Stomach (tissue), 9 donors: Measurements from ENCODE around the gene PSEN2. TPM values are rescaled to one million over a fixed set of nuclear protein-coding genes. Genes with fewer than 3 reads are reported as not detected.

ENCODE experiments used
- DNase-seq, 2 donors: peaks; one replicate each; pipeline versions ENCODE4 v3.0.0 to v3.0.0-alpha.2; 2013 to 2019
- H3K27ac ChIP-seq, 5 donors: fragments of 200-600 bp in 4 of 5; sonication (generic) in 4 of 5; one replicate each; pipeline ENCODE4 v1.5.1; 2013 to 2019; ENCODE audit warnings: mild to moderate bottlenecking in 1 of 5, moderate library complexity in 1 of 5
- H3K27me3 ChIP-seq, 3 donors: fragments of 200-600 bp; sonication (generic); one replicate each; pipeline ENCODE4 v1.5.1; 2017 to 2019; ENCODE audit warnings: mixed run types in 1 of 3
- H3K36me3 ChIP-seq, 4 donors: fragments of 200-600 bp; sonication (generic); 1 replicate in 3 of 4; 2 replicates in 1 of 4; pipeline ENCODE4 v1.5.1; 2016 to 2019
- H3K4me1 ChIP-seq, 4 donors: fragments of 200-600 bp; sonication (generic); one replicate each; pipeline ENCODE4 v1.5.1; 2016 to 2019
- H3K4me3 ChIP-seq, 4 donors: fragments of 200-600 bp; sonication (generic) in 3 of 4; one replicate each; pipeline ENCODE4 v1.5.1; 2016 to 2019; ENCODE audit warnings: mild to moderate bottlenecking in 1 of 4
- H3K9me3 ChIP-seq, 4 donors: fragments of 200-600 bp; sonication (generic); one replicate each; pipeline ENCODE4 v1.5.1; 2016 to 2019
- EP300 ChIP-seq: sonication (generic); formaldehyde crosslinking; IDR thresholded peaks from one replicate; pipeline ENCODE4 v1.6.1; 2017; ENCODE audit warnings: antibody characterized with exemption
- POLR2A ChIP-seq, 4 donors: fragments of 450-650 bp; IDR thresholded peaks; one replicate each; pipeline ENCODE4 v1.6.1; 2016; ENCODE audit warnings: antibody characterized with exemption in 4 of 4, control low read depth in 2 of 4, mild to moderate bottlenecking in 1 of 4, moderate library complexity in 1 of 4
- POLR2AphosphoS5 ChIP-seq, 3 donors: sonication (generic); formaldehyde crosslinking; IDR thresholded peaks; one replicate each; pipeline ENCODE4 v1.6.1; 2016; ENCODE audit warnings: antibody characterized with exemption in 3 of 3
- WGBS, 5 donors: extraction: QIAGEN DNeasy Blood & Tissue Kit in 3 of 5; methylation state at CpG; one replicate each; pipeline versions ENCODE4 v1.1.5 to v1.1.7; 2013 to 2018; 5-methylcytosine and 5-hydroxymethylcytosine counted together
- intact Hi-C: fragments of 100-400 bp; cut with DNase I; formaldehyde crosslinking; loops from one replicate; pipeline ENCODE4 v1.15.1; 2023; ENCODE audit warnings: low total_unique reads
- polyA plus RNA-seq, 3 donors: library from polyadenylated mRNA; stranded (reverse); fragments of 200-250 nt; gene quantifications; one replicate each; pipeline ENCODE4 v1.2.3, GENCODE V29; 2013
- total RNA-seq, 5 donors: library from RNA; depleted of rRNA; stranded (reverse); fragments of >200 nt; gene quantifications; one replicate each; pipeline versions ENCODE4 v1.1.0 to v1.2.3, GENCODE V29; 2014 to 2016
- TF ChIP-seq, protein P1 (sequence below), 7 experiments: fragments of 450-650 bp in 4 of 7; fragments of 200-600 bp in 3 of 7; sonication (generic) in 3 of 7; IDR thresholded peaks; one replicate each; pipeline ENCODE4 v1.5.1; 2016 to 2019; ENCODE audit warnings: antibody characterized with exemption in 7 of 7, control low read depth in 2 of 7, mild to moderate bottlenecking in 1 of 7
- donor health status: healthy with polysubstance abuse.
- donor health status: Bipolar disorder and iron deficiency.
- donor health status: healthy.

Gene PSEN2
- total and polyA plus RNA-seq, 8 donors: 2.7 to 36.2 (median 14.7) TPM

DNA sequence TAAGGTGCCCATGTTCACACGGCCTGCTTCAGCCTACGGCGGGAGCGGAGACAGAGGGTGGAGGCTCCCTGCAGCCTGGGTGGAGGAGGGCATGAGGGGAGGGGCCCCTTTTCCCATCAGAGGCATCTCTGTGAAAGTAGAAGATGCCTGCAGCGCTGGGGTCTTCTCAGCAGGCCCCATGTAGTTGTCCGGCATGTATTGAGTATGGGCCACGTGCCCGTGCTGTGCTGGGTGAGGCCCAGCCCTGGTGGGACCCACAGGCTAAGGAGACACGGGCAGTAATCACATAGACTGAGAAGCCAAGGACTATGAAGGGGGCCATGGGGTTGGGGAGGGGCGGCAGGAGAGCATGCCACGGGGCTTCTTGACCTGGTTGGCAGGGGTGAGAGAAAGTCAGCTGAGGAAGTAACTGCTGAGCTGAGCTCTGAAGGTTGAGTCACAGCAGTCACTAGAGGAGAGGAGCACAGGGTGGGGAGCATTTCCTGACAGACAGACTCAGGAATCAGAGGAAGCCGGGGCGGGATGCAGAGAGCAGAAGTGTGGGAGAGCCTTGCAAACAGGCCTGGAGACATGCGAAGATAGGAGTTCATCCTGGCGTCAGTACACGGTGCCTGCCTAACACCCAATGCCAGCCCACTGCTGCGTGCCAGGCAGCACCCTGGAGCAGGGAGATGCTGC, 21.6 kb downstream of the PSEN2 start:
- TF ChIP-seq POLR2AphosphoS5 (IDR thresholded peaks at IDR 0.05): no peak
- no peak for TF ChIP-seq EP300
- TF ChIP-seq, protein P1, sequence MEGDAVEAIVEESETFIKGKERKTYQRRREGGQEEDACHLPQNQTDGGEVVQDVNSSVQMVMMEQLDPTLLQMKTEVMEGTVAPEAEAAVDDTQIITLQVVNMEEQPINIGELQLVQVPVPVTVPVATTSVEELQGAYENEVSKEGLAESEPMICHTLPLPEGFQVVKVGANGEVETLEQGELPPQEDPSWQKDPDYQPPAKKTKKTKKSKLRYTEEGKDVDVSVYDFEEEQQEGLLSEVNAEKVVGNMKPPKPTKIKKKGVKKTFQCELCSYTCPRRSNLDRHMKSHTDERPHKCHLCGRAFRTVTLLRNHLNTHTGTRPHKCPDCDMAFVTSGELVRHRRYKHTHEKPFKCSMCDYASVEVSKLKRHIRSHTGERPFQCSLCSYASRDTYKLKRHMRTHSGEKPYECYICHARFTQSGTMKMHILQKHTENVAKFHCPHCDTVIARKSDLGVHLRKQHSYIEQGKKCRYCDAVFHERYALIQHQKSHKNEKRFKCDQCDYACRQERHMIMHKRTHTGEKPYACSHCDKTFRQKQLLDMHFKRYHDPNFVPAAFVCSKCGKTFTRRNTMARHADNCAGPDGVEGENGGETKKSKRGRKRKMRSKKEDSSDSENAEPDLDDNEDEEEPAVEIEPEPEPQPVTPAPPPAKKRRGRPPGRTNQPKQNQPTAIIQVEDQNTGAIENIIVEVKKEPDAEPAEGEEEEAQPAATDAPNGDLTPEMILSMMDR (IDR thresholded peaks at IDR 0.05): no peak
- no peak for TF ChIP-seq POLR2A (IDR thresholded peaks at IDR 0.05)
- DNase-seq: no peak
- intact Hi-C loops: no loop called here
- Histone ChIP-seq H3K4me1 (no peaks in the 10 kb centered on the region), H3K27me3 (no peaks in the 10 kb centered on the region), H3K4me3 (no peak overlapping the region), H3K27ac (no peak overlapping the region), H3K9me3 (no peaks in the 10 kb centered on the region), H3K36me3 (peaks cover 47 to 100% (median 100%) of the 10 kb centered on the region in 4 donors)
- WGBS, 5 donors: 83 to 91% (median 88%) methylated on average over 16 to 17 of the region's 17 CpGs

DNA sequence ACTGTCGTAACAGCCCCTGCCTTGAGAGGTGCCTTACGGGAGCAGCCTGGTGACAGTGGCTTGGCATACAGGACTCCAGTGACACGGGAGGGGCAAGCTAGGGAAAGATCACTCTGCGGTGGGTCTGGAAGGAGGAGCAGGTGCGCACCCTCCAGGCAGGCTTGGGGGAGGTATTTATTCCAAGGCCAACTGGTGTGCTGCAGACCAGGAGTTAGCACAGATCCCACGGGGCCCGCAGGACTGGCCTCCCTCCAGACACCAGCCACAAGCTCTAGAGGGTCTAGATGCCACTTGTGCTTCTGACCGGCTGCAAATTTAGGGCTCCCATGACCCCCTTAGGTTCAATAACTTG, 22.1 kb downstream of the PSEN2 start:
- no peaks in the 10 kb centered on the region for H3K4me1 ChIP-seq
- H3K27ac ChIP-seq: no peak overlapping the region
- DNase-seq: no peak
- no peaks in the 10 kb centered on the region for H3K9me3 ChIP-seq
- H3K4me3 ChIP-seq: no peak overlapping the region
- H3K27me3 ChIP-seq: no peaks in the 10 kb centered on the region
- H3K36me3 ChIP-seq: peaks cover 47 to 100% (median 100%) of the 10 kb centered on the region in 4 donors
- intact Hi-C loops: no loop called here
- WGBS, 5 donors: 74 to 87% (median 77%) methylated on average over 6 to 8 of the region's 8 CpGs
- TF ChIP-seq, protein P1 (IDR thresholded peaks at IDR 0.05): no peak
- TF ChIP-seq EP300: no peak

DNA sequence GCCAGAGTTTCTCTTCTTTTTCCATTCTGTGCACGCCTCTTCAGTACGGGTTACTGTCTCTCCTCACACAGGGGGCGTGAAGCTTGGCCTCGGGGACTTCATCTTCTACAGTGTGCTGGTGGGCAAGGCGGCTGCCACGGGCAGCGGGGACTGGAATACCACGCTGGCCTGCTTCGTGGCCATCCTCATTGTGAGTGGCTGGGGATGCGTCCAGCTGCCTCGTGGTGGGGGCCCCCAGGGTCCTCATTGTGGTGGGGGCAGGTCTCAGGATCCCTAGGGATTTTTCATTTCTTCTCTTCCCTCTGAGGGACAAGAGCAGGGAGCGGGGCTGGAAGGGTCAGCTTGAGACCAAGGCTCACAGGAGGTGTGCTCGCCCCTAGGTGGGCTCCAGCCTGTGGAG, 23.5 kb downstream of the PSEN2 start:
- Histone ChIP-seq H3K4me3 (no peak overlapping the region), H3K36me3 (peaks cover 39 to 100% (median 99%) of the 10 kb centered on the region in 4 donors)

DNA sequence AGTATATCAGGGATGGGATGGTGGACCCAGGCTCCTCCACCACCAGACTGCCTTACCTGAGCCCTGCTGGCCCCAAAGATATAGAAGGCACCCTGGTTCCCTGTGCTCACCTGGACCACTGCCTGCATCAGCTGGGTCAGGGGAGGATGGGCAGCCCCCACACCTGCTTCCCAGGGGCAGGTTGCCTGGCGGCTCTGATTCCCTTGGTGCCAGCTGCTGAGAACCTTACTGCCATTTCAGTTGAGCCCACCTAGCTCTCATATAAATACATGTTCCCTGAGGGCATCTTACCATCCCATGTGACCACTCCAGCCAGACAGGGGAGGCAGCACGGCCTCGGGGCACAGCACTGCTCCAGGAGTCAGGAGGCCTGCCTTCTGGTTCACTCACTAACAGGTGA, 24.4 kb downstream of the PSEN2 start:
- H3K27me3 ChIP-seq: no peaks in the 10 kb centered on the region
- no peaks in the 10 kb centered on the region for H3K4me1 ChIP-seq
- intact Hi-C loops: no loop called here
- H3K27ac ChIP-seq: no peak overlapping the region
- TF ChIP-seq POLR2A (IDR thresholded peaks at IDR 0.05): no peak
- TF ChIP-seq POLR2AphosphoS5 (IDR thresholded peaks at IDR 0.05): no peak
- TF ChIP-seq, protein P1 (IDR thresholded peaks at IDR 0.05): no peak
- no peak for TF ChIP-seq EP300
- 89 to 100% (median 95%) methylated on average over 1 to 3 of the region's 3 CpGs for WGBS, 5 donors
- no peaks in the 10 kb centered on the region for H3K9me3 ChIP-seq
- no peak for DNase-seq
- peaks cover 35 to 100% (median 98%) of the 10 kb centered on the region in 4 donors for H3K36me3 ChIP-seq
- H3K4me3 ChIP-seq: no peak overlapping the region

More for the DNA sequence above, 23.5 kb downstream of the PSEN2 start:
- H3K4me1 ChIP-seq: no peaks in the 10 kb centered on the region
- 92 to 95% (median 93%) methylated on average over 12 to 13 of the region's 13 CpGs for WGBS, 5 donors
- H3K27me3 ChIP-seq: no peaks in the 10 kb centered on the region
- no peak for DNase-seq
- H3K27ac ChIP-seq: no peak overlapping the region
- intact Hi-C loops: no loop called here
- TF ChIP-seq POLR2A (IDR thresholded peaks at IDR 0.05): no peak
- no peak for TF ChIP-seq EP300
- TF ChIP-seq, protein P1 (IDR thresholded peaks at IDR 0.05): no peak
- TF ChIP-seq POLR2AphosphoS5 (IDR thresholded peaks at IDR 0.05): no peak
- no peaks in the 10 kb centered on the region for H3K9me3 ChIP-seq
